ENCODE results near the gene DIP2B. TPM values are rescaled to one million over a fixed set of nuclear protein-coding genes. Genes with fewer than 3 reads are reported as not detected.
A peak's percentile ranks its signal among the peaks of the same experiment; 100 is the strongest.

Gene DIP2B
- total RNA-seq, 6 donors from 2014 or later: 26.1 to 54.5 (median 29.4) TPM

DNA sequence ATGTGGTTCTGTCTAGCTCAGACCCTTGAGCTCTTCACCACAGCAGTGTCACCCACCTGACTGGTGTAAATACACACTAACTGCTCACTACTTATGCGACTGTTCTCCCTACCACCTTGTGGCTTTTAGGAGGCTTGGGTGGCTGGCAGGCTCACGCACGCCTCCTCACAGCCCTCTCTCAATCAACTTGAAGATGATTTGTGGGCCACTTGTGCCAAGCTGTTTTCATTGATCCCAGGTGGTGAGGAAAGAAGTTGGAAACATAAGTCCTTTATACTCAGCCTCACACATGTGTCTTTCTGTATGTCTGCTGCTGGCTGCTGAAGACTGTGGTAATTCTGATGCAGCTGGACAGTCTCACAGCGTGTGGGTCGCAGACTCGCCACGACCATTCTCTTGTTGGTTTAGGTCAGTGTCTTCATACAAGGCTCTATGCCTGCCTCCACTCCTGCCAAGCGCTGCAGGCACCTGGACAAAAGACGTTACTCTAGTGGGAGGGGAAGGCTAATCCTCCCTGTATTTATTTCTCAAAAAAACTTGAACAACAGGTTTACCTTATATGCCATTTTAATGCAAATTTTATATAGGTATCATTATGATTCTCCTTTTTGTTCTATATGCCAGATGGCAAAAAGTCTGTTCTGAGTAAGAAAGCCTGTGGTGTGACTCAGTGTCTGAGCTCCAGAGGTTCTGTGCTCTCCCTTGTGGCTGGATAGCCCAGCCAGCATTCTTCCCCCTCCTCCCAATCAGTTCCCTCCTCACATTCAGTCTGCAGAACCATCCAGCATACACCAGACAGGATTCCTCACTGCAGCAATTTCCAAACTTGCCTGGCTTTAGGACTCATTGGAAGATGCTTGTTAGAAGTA, 115.6 kb downstream of the DIP2B start:
- Histone ChIP-seq H3K27me3 (no peaks in the 10 kb centered on the region), H3K27ac (no peak overlapping the region), H3K36me3 (no peaks in the 10 kb centered on the region), H3K4me3 (no peak overlapping the region), H3K9me3 (no peaks in the 10 kb centered on the region), H3K4me1 (peaks cover 17 to 41% (median 29%) of the 10 kb centered on the region in 4 donors)
- 72 to 80% methylated on average over 9 of the region's 9 CpGs for WGBS, 2 donors
- no peak for DNase-seq
- no peak for TF ChIP-seq CTCF (IDR thresholded peaks at IDR 0.05)
- no peak for TF ChIP-seq POLR2AphosphoS5 (IDR thresholded peaks at IDR 0.05)
- no peak for TF ChIP-seq POLR2A (IDR thresholded peaks at IDR 0.05)
- no peak for TF ChIP-seq EP300 (IDR thresholded peaks at IDR 0.05)
- peak; percentile 67 to 80 for ATAC-seq (ENCODE audit: low FRiP score in 2 of 2)

DNA sequence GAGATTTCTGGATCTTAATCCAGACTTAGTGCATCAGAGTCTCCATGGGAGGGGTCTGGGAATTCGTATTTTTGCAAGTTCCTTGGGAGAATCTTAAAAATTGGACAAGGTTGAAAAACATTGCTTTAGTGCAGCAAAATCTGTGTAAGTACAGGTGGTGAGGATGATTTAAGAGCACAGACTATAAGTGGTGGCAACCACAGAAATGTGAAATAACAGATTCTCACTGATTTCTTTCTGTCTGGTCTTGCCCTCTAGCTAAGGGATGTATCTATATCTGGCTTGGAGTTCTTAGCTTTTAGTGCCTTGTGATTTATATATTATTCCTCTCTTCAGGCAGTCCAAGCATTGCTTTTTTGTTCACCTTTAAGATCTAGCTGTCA, 116.2 kb downstream of the DIP2B start:
- H3K9me3 ChIP-seq: no peaks in the 10 kb centered on the region
- H3K36me3 ChIP-seq: no peaks in the 10 kb centered on the region
- WGBS, 2 donors: 87 to 89% methylated on average over 1 of the region's 1 CpG
- no peak overlapping the region for H3K4me3 ChIP-seq
- H3K4me1 ChIP-seq: peaks cover 23 to 47% (median 32%) of the 10 kb centered on the region in 4 donors
- H3K27me3 ChIP-seq: no peaks in the 10 kb centered on the region
- ATAC-seq (ENCODE audit: low FRiP score in 2 of 2) (no peak), DNase-seq (no peak)
- no peak for TF ChIP-seq EP300 (IDR thresholded peaks at IDR 0.05)
- no peak overlapping the region for H3K27ac ChIP-seq

DNA sequence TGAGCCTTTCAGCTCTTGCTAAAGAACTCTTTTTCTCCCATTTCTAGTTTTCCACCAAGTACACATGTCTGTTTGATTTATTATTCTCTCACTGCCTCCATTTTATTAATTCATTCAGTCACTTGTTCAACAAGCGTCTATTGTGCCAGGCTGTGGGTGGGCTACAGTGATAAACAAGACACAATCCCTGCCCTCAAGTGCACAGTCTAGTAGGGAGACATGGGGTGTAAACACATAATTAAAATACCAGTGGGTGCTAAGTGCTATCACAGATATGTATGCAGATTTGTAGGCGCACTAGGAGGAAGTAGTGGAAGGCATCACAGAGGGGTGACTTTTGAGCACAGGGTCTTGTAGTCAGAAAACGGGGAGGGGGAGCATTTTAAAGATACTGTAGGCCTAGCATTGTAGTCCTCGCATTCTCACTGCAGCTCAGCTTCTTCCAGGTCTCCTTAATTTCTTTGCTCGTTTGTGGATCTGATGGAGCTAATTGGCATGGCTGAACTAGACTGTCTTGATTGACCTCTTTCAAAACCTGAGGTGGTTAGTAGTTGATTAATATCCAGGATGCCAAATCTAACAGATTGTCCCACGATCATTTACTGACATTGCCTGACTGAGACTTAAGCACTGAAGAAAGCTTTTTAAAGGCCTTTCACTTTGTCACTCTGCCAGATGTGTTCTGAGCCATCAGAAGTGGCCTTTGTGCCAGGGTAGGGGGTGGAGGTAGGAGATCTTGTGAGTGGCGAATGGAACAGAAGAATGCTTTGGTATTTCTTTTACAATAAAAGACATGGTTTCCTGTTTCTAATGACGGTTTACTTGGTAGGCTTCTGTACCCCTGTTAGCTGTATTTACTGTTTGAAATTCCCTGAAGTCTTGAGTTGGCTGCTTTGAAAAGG, 116.9 kb downstream of the DIP2B start:
- Histone ChIP-seq H3K9me3 (no peaks in the 10 kb centered on the region), H3K27ac (peak overlapping the region in 2 of 4 donors; percentile 3 to 32), H3K27me3 (no peaks in the 10 kb centered on the region), H3K4me3 (no peak overlapping the region), H3K36me3 (no peaks in the 10 kb centered on the region), H3K4me1 (peaks cover 28 to 51% (median 37%) of the 10 kb centered on the region in 4 donors)
- ATAC-seq (ENCODE audit: low FRiP score in 2 of 2) (no peak), DNase-seq (no peak)
- WGBS, 2 donors: 51 to 53% methylated on average over 8 of the region's 8 CpGs
- no peak for TF ChIP-seq EP300 (IDR thresholded peaks at IDR 0.05)
- no peak for TF ChIP-seq POLR2A (IDR thresholded peaks at IDR 0.05)
- no peak for TF ChIP-seq CTCF (IDR thresholded peaks at IDR 0.05)
- TF ChIP-seq POLR2AphosphoS5 (IDR thresholded peaks at IDR 0.05): no peak

- Histone ChIP-seq H3K9me3 (no peaks in the 10 kb centered on the region), H3K27me3 (no peaks in the 10 kb centered on the region), H3K27ac (no peak overlapping the region), H3K4me3 (no peak overlapping the region), H3K4me1 (peaks cover 26 to 47% (median 31%) of the 10 kb centered on the region in 4 donors), H3K36me3 (peaks cover 0 to 11% (median 2%) of the 10 kb centered on the region in 4 donors)
- DNase-seq: no peak
- 56 to 62% methylated on average over 4 of the region's 4 CpGs for WGBS, 2 donors
- TF ChIP-seq EP300 (IDR thresholded peaks at IDR 0.05) (no peak), POLR2A (IDR thresholded peaks at IDR 0.05) (no peak), POLR2AphosphoS5 (IDR thresholded peaks at IDR 0.05) (no peak), CTCF (IDR thresholded peaks at IDR 0.05) (no peak)
- no peak for ATAC-seq (ENCODE audit: low FRiP score in 2 of 2)
Observed at GRCh38 chr12:50625029-50625925, 120.5 kb downstream of the DIP2B start.

Data from upper lobe of left lung (tissue), 6 donors.